C4-2B (cell line): ENCODE data around the gene P2RX2.

ENCODE experiments used
- CTCF ChIP-seq: fragments of 450-650 bp; conservative IDR thresholded peaks from 2 replicates; pipeline ENCODE4 v1.5.1; 2017; ENCODE audit warnings: mild to moderate bottlenecking
- ZFX ChIP-seq: fragments of 450-650 bp; IDR thresholded peaks from 2 replicates; pipeline ENCODE4 v1.6.1; 2017

DNA sequence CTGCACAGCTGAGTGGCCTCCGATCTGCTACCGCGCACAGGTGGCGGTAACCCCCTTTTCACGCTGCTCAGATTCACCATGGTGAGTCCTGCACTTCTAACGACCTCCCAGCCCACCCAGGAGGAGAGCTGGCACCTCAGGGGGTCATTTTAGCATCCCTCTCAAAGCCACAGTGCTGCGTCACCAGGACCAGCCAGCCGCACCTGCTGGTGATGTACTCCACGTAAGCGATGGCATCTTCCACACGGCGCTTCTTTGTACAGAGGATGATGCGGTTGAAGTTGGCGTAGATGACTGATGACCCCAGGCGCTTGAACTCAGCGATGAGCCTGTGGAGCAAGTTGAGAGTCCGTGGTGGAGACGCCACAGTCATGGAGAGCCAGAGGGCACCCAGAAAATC lies 19.2 kb downstream of the P2RX2 start:
- no peak for TF ChIP-seq CTCF
- TF ChIP-seq ZFX: no peak
